Heart right ventricle (tissue), 16 donors: ENCODE measurements around the gene CAPZB. TPM values are rescaled to one million over a fixed set of nuclear protein-coding genes. Genes with fewer than 3 reads are reported as not detected.
A peak's percentile ranks its signal among the peaks of the same experiment; 100 is the strongest.

Experiments
- ATAC-seq, 8 donors: fragments of 200-7000 bp; cut with Tn5 transposase; one replicate each; pipeline ENCODE4 v1.9.1; 2020; ENCODE audit warnings: mild to moderate bottlenecking in 8 of 8, moderate library complexity in 8 of 8, moderate number of reproducible peaks in 1 of 8
- DNase-seq, 2 donors: peaks; one replicate each; pipeline ENCODE4 v3.0.0-alpha.2; 2020
- H3K27ac ChIP-seq, 10 donors: fragments of 200-600 bp; sonication (generic) in 2 of 10; one replicate each; pipeline versions ENCODE4 v1.5.0 to v1.8.0; 2020 to 2022; ENCODE audit warnings: mild to moderate bottlenecking in 3 of 10
- H3K27me3 ChIP-seq, 7 donors: fragments of 200-600 bp; one replicate each; pipeline ENCODE4 v1.8.0; 2021 to 2022; ENCODE audit warnings: mild to moderate bottlenecking in 2 of 7
- H3K36me3 ChIP-seq, 9 donors: fragments of 200-600 bp; sonication (generic) in 1 of 9; one replicate each; pipeline versions ENCODE4 v1.5.0 to v1.8.0; 2020 to 2022; ENCODE audit warnings: mild to moderate bottlenecking in 2 of 9
- H3K4me1 ChIP-seq, 9 donors: fragments of 200-600 bp; sonication (generic) in 1 of 9; one replicate each; pipeline versions ENCODE4 v1.5.0 to v1.8.0; 2020 to 2022; ENCODE audit warnings: mild to moderate bottlenecking in 4 of 9
- H3K4me3 ChIP-seq, 10 donors: fragments of 200-600 bp; sonication (generic) in 2 of 10; one replicate each; pipeline versions ENCODE4 v1.5.0 to v1.8.0; 2020 to 2022; ENCODE audit warnings: mild to moderate bottlenecking in 7 of 10, moderate library complexity in 2 of 10
- H3K9me3 ChIP-seq, 11 donors: fragments of 200-600 bp in 10 of 11; sonication (generic) in 2 of 11; one replicate each; pipeline versions ENCODE4 v1.5.0 to v1.8.0; 2013 to 2022; ENCODE audit warnings: mild to moderate bottlenecking in 2 of 11, control low read depth in 1 of 11, moderate library complexity in 1 of 11
- WGBS, 2 donors: extraction: QIAGEN DNeasy Blood & Tissue Kit; methylation state at CpG; one replicate each; pipeline ENCODE4 v1.1.7; 2013; ENCODE audit warnings: inconsistent platforms in 1 of 2; 5-methylcytosine and 5-hydroxymethylcytosine counted together
- intact Hi-C, 10 donors: fragments of 100-400 bp; cut with DNase I; formaldehyde crosslinking; loops; one replicate each; pipeline versions ENCODE4 v1.11.1 to v1.14.2; 2022
- polyA plus RNA-seq, 2 donors: library from polyadenylated mRNA; stranded (reverse); fragments of 200-250 nt; gene quantifications; one replicate each; pipeline ENCODE4 v1.2.3, GENCODE V29; 2013
- total RNA-seq, 10 donors: library from RNA; stranded (reverse); fragmentation: NEBNext Ultra II Directional in 3 of 10; extraction: Animal tissue kit (Norgen Biotek cat#: 25700) in 3 of 10; gene quantifications; one replicate each; pipeline versions ENCODE4 v1.2.1 to v1.2.4, GENCODE V29; 2021 to 2023
- TF ChIP-seq, protein P1 (sequence below), 9 donors: fragments of 200-600 bp; sonication (generic) in 2 of 9; IDR thresholded peaks; one replicate each; pipeline versions ENCODE4 v1.5.0 to v1.8.0; 2021 to 2022; ENCODE audit warnings: antibody characterized with exemption in 9 of 9, mild to moderate bottlenecking in 5 of 9, moderate library complexity in 1 of 9
- donor health status: Arrhythmogenic right ventricular cardiomyopathy.
- donor health status: ischemic (EF 13 %, LVEDD 7.1; RV severe dilation, severe dysfunction).
- donor health status: healthy with polysubstance abuse.
- donor health status: DM: no; HTN: yes; CAD: no.
- donor health status: DM: no; HTN: no; CAD: no.
- donor health status: ischemic (EF 25% LVEDD 6.9; RV normal size, moderate dysfunction).
- donor health status: ischemic (EF 25% LVEDD 5.7; RV mildly dilated, moderate dysfunction).
- donor health status: healthy.
- donor health status: DM: yes; HTN: yes; CAD: no.
- donor health status: Ischemic cardiomyopathy.
- donor health status: ischemic (EF 35%, LVEDD 5.7; RV mildly dilated, moderate dysfunction).
- donor health status: nonischemic (EF 11% LVEDD 7.7; RV severe dilation, severe dysfunction).
- donor health status: DM: yes; HTN: yes; CAD: no.
- donor health status: PGD.
- donor health status: ischemic (EF 29% LVEDD 5.4; RV normal size, mild dysfunction).
- donor health status: nonischemic (EF 23%, LVEDD 6.1; RV moderate dilation, normal function).

Gene CAPZB
- total and polyA plus RNA-seq, 12 donors: 158 to 307 (median 228) TPM

DNA sequence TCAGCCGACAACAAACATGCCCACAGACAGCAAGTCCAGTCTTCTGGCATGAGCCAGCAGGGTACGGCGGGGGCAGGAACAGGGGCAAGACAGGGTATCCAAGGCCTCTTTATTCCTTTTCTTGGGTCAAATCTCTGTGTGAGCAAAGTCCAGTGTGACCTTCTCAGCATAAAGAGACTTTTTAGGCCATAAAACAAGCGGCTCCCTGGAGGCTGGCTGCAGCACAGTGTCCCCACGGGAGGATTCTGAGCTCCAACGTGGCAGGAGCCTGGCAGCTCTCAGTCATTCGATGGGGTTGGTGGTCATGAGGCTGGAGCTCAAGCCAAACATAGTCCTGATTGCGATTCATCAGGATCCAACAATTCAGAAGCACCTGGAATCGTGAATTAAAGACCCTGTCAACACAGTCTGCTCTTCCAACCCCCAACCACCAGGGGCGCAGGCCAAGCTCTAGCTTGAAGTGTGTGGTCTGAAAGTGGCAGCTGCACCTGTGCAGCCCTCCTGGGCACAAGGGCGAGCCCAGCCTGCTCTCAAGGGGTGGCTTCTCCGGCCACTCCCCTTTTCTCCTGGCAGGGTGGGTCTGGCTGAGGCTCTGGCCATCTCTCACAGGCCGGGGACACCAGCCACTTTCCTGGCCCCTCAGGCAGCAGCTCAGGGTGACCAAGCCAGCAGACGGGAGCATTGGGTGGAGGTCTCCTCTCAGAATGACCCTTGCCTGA is 111.1 kb downstream of the CAPZB start:
- peak overlapping the region in 7 of 10 donors; percentile 1 to 45 (median 13) for H3K27ac ChIP-seq
- peaks cover 0 to 93% (median 21%) of the 10 kb centered on the region in 9 donors for H3K36me3 ChIP-seq
- no peak for DNase-seq
- 83 to 88% methylated on average over 14 of the region's 14 CpGs for WGBS, 2 donors
- TF ChIP-seq, protein P1, sequence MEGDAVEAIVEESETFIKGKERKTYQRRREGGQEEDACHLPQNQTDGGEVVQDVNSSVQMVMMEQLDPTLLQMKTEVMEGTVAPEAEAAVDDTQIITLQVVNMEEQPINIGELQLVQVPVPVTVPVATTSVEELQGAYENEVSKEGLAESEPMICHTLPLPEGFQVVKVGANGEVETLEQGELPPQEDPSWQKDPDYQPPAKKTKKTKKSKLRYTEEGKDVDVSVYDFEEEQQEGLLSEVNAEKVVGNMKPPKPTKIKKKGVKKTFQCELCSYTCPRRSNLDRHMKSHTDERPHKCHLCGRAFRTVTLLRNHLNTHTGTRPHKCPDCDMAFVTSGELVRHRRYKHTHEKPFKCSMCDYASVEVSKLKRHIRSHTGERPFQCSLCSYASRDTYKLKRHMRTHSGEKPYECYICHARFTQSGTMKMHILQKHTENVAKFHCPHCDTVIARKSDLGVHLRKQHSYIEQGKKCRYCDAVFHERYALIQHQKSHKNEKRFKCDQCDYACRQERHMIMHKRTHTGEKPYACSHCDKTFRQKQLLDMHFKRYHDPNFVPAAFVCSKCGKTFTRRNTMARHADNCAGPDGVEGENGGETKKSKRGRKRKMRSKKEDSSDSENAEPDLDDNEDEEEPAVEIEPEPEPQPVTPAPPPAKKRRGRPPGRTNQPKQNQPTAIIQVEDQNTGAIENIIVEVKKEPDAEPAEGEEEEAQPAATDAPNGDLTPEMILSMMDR (IDR thresholded peaks at IDR 0.05): peak in 2 of 9 donors; percentile 23 to 31
- intact Hi-C loops: no loop called here
- H3K4me3 ChIP-seq: no peak overlapping the region
- no peaks in the 10 kb centered on the region for H3K27me3 ChIP-seq
- no peak for ATAC-seq
- peaks cover 7 to 70% (median 26%) of the 10 kb centered on the region in 9 donors for H3K4me1 ChIP-seq
- peaks cover 0 to 6% (median 0%) of the 10 kb centered on the region in 11 donors for H3K9me3 ChIP-seq

DNA sequence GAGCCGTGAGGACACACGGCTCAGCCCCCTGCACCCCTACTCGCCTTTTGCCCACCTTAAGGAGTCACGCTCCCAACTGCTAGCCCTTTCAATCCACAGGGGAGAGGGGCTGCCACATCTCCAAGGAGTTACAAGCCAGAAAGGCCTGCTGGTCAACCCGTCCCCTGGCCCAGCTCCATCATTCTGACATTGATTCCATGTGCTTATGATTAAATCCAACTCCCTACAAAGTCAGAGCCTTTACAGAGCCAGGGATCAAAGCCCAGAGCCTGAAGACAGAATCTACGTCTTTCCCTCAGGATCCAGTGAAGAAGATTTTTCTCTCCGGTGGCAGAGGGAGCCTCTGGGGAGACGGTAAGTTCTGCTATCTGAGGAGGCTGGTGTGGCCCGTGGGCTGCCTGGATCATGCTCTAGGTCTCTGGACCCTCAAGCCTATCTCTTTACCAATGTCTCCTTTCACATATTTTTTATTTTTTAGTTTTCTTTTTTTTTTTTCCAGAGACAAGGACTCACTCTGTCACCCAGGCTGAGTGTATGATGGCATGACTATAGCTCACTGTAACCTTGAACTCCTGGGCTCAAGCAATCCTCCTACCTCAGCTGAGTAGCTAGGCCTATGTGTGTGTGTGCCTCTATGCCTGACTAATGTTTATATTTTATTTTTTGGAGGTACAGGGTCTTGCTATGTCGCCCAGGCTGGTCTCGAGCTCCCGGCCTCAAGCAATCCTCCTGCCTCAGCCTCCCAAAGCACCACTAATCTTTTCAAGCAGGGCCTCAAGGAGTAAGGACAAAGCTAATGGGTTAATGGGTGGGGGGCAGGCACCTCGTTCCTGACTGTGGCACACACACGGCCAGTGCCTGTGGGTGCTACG is 111.9 kb downstream of the CAPZB start:
- intact Hi-C loops: no loop called here
- DNase-seq (no peak), ATAC-seq (no peak)
- Histone ChIP-seq H3K4me1 (peaks cover 7 to 75% (median 31%) of the 10 kb centered on the region in 9 donors), H3K36me3 (peaks cover 0 to 90% (median 18%) of the 10 kb centered on the region in 9 donors), H3K9me3 (peaks cover 0 to 6% (median 0%) of the 10 kb centered on the region in 11 donors), H3K27ac (peak overlapping the region in 3 of 10 donors; percentile 1 to 26 (median 1)), H3K4me3 (no peak overlapping the region), H3K27me3 (no peaks in the 10 kb centered on the region)
- 84 to 85% methylated on average over 15 of the region's 15 CpGs for WGBS, 2 donors
- TF ChIP-seq, protein P1 (IDR thresholded peaks at IDR 0.05): no peak

DNA sequence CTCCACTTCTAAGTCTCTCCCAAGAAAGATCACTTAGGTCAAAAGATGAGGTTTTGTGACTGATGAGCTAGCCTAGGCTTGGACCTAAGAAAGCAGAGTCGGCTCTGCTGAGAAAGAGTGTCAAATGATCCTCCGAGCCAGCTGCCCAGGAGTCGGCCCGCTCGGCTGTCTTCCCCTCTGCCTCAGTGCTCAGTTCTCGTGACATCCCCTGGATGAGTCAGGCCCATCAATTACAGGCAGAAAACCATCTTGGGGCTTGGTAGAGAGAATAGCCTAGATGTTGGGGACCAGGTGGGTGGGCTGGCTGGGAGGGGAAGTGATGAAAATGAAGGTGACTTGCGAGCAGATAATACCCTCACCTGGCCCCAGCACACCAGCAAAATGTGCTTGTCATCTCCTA is 112.7 kb downstream of the CAPZB start:
- H3K36me3 ChIP-seq: peaks cover 0 to 82% (median 9%) of the 10 kb centered on the region in 9 donors
- H3K27ac ChIP-seq: peak overlapping the region in 2 of 10 donors; percentile 0 to 8
- H3K4me1 ChIP-seq: peaks cover 7 to 80% (median 40%) of the 10 kb centered on the region in 9 donors
- no peaks in the 10 kb centered on the region for H3K27me3 ChIP-seq
- ATAC-seq: no peak
- peaks cover 0 to 6% (median 0%) of the 10 kb centered on the region in 11 donors for H3K9me3 ChIP-seq
- no peak overlapping the region for H3K4me3 ChIP-seq
- TF ChIP-seq, protein P1 (IDR thresholded peaks at IDR 0.05): no peak
- DNase-seq: no peak
- 83 to 90% methylated on average over 7 of the region's 7 CpGs for WGBS, 2 donors
- intact Hi-C loops: no loop called here

DNA sequence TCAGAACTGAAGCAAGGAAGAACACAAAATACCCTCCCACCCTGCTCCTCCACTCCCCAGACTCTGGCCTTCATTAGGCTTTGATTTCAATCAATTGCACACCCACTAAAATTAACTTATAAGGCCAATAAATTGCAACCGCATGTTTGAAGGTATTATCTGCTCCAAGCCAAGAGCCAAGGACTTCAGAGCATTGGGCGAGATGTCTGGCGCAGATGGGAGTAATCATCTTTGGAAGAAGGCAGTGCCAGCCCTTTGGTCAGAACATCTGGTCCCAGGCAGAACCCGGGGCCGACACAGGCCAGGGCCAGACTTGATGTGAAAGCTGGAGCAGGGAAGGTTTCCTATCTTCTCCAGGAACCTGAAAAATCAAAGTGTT is 113.2 kb downstream of the CAPZB start:
- Histone ChIP-seq H3K4me3 (no peak overlapping the region), H3K9me3 (peaks cover 0 to 6% (median 0%) of the 10 kb centered on the region in 11 donors), H3K4me1 (peaks cover 7 to 85% (median 44%) of the 10 kb centered on the region in 9 donors), H3K27me3 (no peaks in the 10 kb centered on the region), H3K36me3 (peaks cover 0 to 82% (median 4%) of the 10 kb centered on the region in 9 donors), H3K27ac (peak overlapping the region in 1 of 10 donors; percentile 8)
- 82 to 93% methylated on average over 5 of the region's 5 CpGs for WGBS, 2 donors
- TF ChIP-seq, protein P1 (IDR thresholded peaks at IDR 0.05): no peak
- ATAC-seq (no peak), DNase-seq (no peak)
- intact Hi-C loops: no loop called here
